GM23248 (cell line): ENCODE data around the gene MUC22. TPM values are rescaled to one million over a fixed set of nuclear protein-coding genes. Genes with fewer than 3 reads are reported as not detected.
A peak's percentile ranks its signal among the peaks of the same experiment; 100 is the strongest.

Experiments used
- DNase-seq: peaks from one replicate; pipeline ENCODE4 v3.0.0-alpha.2; 2015
- H2AFZ ChIP-seq: fragments of 200-600 bp; sonication (generic); 2 replicates; pipeline ENCODE4 v1.6.1; 2016; ENCODE audit warnings: antibody characterized with exemption
- H3F3A ChIP-seq: fragments of 200-600 bp; sonication (generic); 2 replicates; pipeline ENCODE4 v1.6.1; 2016; ENCODE audit warnings: mild to moderate bottlenecking, antibody characterized with exemption, mixed run types; ENCODE audit not compliant: insufficient read depth
- H3K27ac ChIP-seq: fragments of 200-600 bp; sonication (generic); 2 replicates; pipeline ENCODE4 v1.5.1; 2016; ENCODE audit warnings: mild to moderate bottlenecking
- H3K27me3 ChIP-seq: fragments of 200-600 bp; sonication (generic); replicated peaks from 2 replicates; pipeline ENCODE4 v1.6.1; 2016; ENCODE audit warnings: mild to moderate bottlenecking; ENCODE audit not compliant: insufficient read depth
- H3K36me3 ChIP-seq: fragments of 200-600 bp; sonication (generic); 2 replicates; pipeline ENCODE4 v1.6.1; 2016; ENCODE audit warnings: low read depth, mild to moderate bottlenecking
- H3K4me1 ChIP-seq: fragments of 200-600 bp; sonication (generic); 2 replicates; pipeline ENCODE4 v1.6.1; 2016; ENCODE audit warnings: mild to moderate bottlenecking; ENCODE audit not compliant: insufficient read depth
- H3K4me2 ChIP-seq: fragments of 200-600 bp; sonication (generic); one replicate; pipeline ENCODE4 v1.6.1; 2016; ENCODE audit warnings: mild to moderate bottlenecking; ENCODE audit not compliant: unreplicated experiment
- H3K4me3 ChIP-seq: fragments of 200-600 bp; sonication (generic); 2 replicates; pipeline ENCODE4 v1.5.1; 2016; ENCODE audit warnings: mild to moderate bottlenecking
- H3K79me2 ChIP-seq: fragments of 200-600 bp; sonication (generic); 2 replicates; pipeline ENCODE4 v1.6.1; 2016; ENCODE audit warnings: mild to moderate bottlenecking; ENCODE audit not compliant: insufficient read depth
- H3K9ac ChIP-seq: fragments of 200-600 bp; sonication (generic); 2 replicates; pipeline ENCODE4 v1.6.1; 2016; ENCODE audit warnings: mild to moderate bottlenecking
- H3K9me2 ChIP-seq: fragments of 200-600 bp; sonication (generic); 2 replicates; pipeline ENCODE4 v1.6.1; 2016; ENCODE audit warnings: mixed run types, mild to moderate bottlenecking, moderate library complexity; ENCODE audit not compliant: insufficient read depth
- H3K9me3 ChIP-seq: fragments of 200-600 bp; sonication (generic); one replicate; pipeline ENCODE4 v1.6.1; 2017; ENCODE audit warnings: low read depth
- H4K20me1 ChIP-seq: fragments of 200-600 bp; sonication (generic); 2 replicates; pipeline ENCODE4 v1.6.0; 2016; ENCODE audit not compliant: insufficient read depth
- EZH2 ChIP-seq: fragments of 200-600 bp; sonication (generic); IDR thresholded peaks from 2 replicates; pipeline ENCODE4 v1.6.1; 2018; ENCODE audit warnings: antibody characterized with exemption, mild to moderate bottlenecking; ENCODE audit not compliant: insufficient read depth, poor library complexity, severe bottlenecking
- EZH2phosphoT487 ChIP-seq: fragments of 200-600 bp; sonication (generic); IDR thresholded peaks from 2 replicates; pipeline ENCODE4 v1.6.1; 2018; ENCODE audit warnings: antibody characterized with exemption, moderate library complexity, mild to moderate bottlenecking, low read depth; ENCODE audit not compliant: insufficient read depth
- WGBS, 2 experiments: methylation state at CpG; one replicate each; pipeline ENCODE4 v1.1.6; 2015 to 2017; ENCODE audit warnings: low lambda C conversion rate in 2 of 2, low coverage in 1 of 2; ENCODE audit errors: missing lambda C conversion rate in 2 of 2; 5-methylcytosine and 5-hydroxymethylcytosine counted together
- in situ Hi-C: fragments of 300-500 bp; cut with MboI; formaldehyde crosslinking; loops from 2 replicates; pipeline ENCODE4 v1.15.0; 2020
- polyA plus RNA-seq: library from polyadenylated mRNA; unstranded; fragments of >200 nt; fragmentation: Nextera tagmentation; extraction: Ambion mirVana; gene quantifications from 2 replicates; pipeline ENCODE4 v1.2.1, GENCODE V29; 2016
- total RNA-seq: library from RNA; depleted of rRNA; stranded (reverse); fragments of >200 nt; shearing (Covaris generic); gene quantifications from 2 replicates; pipeline ENCODE4 v1.2.3, GENCODE V29; 2014; rRNA removed

MUC22 gene
- not detected in 2 replicates for total RNA-seq
- not detected in 2 replicates for polyA plus RNA-seq

GRCh38 chr6:31010393-31011060 lies at the start of gene MUC22:
TSS of gene MUC22 (plus strand) at chr6:31010474. CDS start at chr6:31010707, 233 bp downstream.
- in situ Hi-C loops, result no loop called here
- no peak within 1 kb of the TSS for H3K4me2 ChIP-seq
- H3K9ac ChIP-seq, result no peak within 1 kb of the TSS
- H3K36me3 ChIP-seq, result no peaks in the 10 kb centered on the region
- DNase-seq, result peak; percentile 51
- H3K4me3 ChIP-seq, result no peak within 1 kb of the TSS
- 0 out of 2 replicates have a peak, but pooled peaks cover 4% of the 10 kb centered on the region for H3F3A ChIP-seq
- peaks cover 16% of the 10 kb centered on the region for H3K27me3 ChIP-seq
- H3K79me2 ChIP-seq, result no peaks in the 10 kb centered on the region
- H2AFZ ChIP-seq, result no peak within 1 kb of the TSS
- H3K27ac ChIP-seq, result no peak within 1 kb of the TSS
- H3K4me1 ChIP-seq, result no peaks in the 10 kb centered on the region
- no peaks in the 10 kb centered on the region for H4K20me1 ChIP-seq
- no peaks in the 10 kb centered on the region for H3K9me2 ChIP-seq
- H3K9me3 ChIP-seq, result no peaks in the 10 kb centered on the region
- TF ChIP-seq EZH2phosphoT487 (no peak), EZH2 (no peak)
- WGBS, 2 experiments, result 69 to 72% methylated on average over 4 of the region's 4 CpGs

GRCh38 chr6:30960907-30961673 lies 49.2 kb upstream of the MUC22 start:
- H3F3A ChIP-seq, result no peaks in the 10 kb centered on the region
- H3K4me1 ChIP-seq, result no peaks in the 10 kb centered on the region
- no peaks in the 10 kb centered on the region for H4K20me1 ChIP-seq
- in situ Hi-C loops, result no loop called here
- no peak overlapping the region for H3K4me2 ChIP-seq
- peak; percentile 67 for DNase-seq
- H3K9ac ChIP-seq, result no peak overlapping the region
- no peaks in the 10 kb centered on the region for H3K36me3 ChIP-seq
- H3K27ac ChIP-seq, result no peak overlapping the region
- no peak overlapping the region for H3K4me3 ChIP-seq
- no peaks in the 10 kb centered on the region for H3K9me2 ChIP-seq
- no peak overlapping the region for H2AFZ ChIP-seq
- TF ChIP-seq EZH2phosphoT487, result no peak
- TF ChIP-seq EZH2, result no peak
- WGBS, 2 experiments, result 48 to 52% methylated on average over 9 of the region's 9 CpGs
- H3K27me3 ChIP-seq, result peaks cover 35% of the 10 kb centered on the region
- H3K9me3 ChIP-seq, result no peaks in the 10 kb centered on the region
- no peaks in the 10 kb centered on the region for H3K79me2 ChIP-seq

GRCh38 chr6:30962716-30963115 lies 47.6 kb upstream of the MUC22 start:
- H3K9me2 ChIP-seq, result no peaks in the 10 kb centered on the region
- in situ Hi-C loops, result no loop called here
- no peak overlapping the region for H3K27ac ChIP-seq
- H3K4me3 ChIP-seq, result no peak overlapping the region
- no peaks in the 10 kb centered on the region for H3K4me1 ChIP-seq
- no peaks in the 10 kb centered on the region for H3K9me3 ChIP-seq
- TF ChIP-seq EZH2 (no peak), EZH2phosphoT487 (no peak)
- DNase-seq, result no peak
- no peak overlapping the region for H3K9ac ChIP-seq
- H3K79me2 ChIP-seq, result no peaks in the 10 kb centered on the region
- H3K36me3 ChIP-seq, result no peaks in the 10 kb centered on the region
- no peaks in the 10 kb centered on the region for H4K20me1 ChIP-seq
- H3K4me2 ChIP-seq, result no peak overlapping the region
- H3F3A ChIP-seq, result no peaks in the 10 kb centered on the region
- peaks cover 22% of the 10 kb centered on the region for H3K27me3 ChIP-seq
- no peak overlapping the region for H2AFZ ChIP-seq

- Histone ChIP-seq H3K9me2 (no peaks in the 10 kb centered on the region), H3K27ac (no peak overlapping the region), H3F3A (peaks cover 4% of the 10 kb centered on the region; the same call in 1 of the 2 replicates), H2AFZ (no peak overlapping the region), H3K4me2 (no peak overlapping the region), H3K9me3 (no peaks in the 10 kb centered on the region), H3K36me3 (no peaks in the 10 kb centered on the region), H3K79me2 (no peaks in the 10 kb centered on the region), H3K4me1 (no peaks in the 10 kb centered on the region), H3K27me3 (peaks cover 20% of the 10 kb centered on the region), H3K4me3 (no peak overlapping the region), H3K9ac (no peak overlapping the region), H4K20me1 (no peaks in the 10 kb centered on the region)
- peak; percentile 18 for DNase-seq
- 57 to 62% methylated on average over 6 of the region's 6 CpGs for WGBS, 2 experiments
- in situ Hi-C loops, result no loop called here
- no peak for TF ChIP-seq EZH2phosphoT487
- TF ChIP-seq EZH2, result no peak
Measured at GRCh38 chr6:30963641-30964040, 46.6 kb upstream of the MUC22 start.
